Endothelial cell of umbilical vein (primary cell): Measurements from ENCODE around the gene CCDC188.

Experiments used
- CTCF ChIP-seq, 2 donors: IDR thresholded peaks; 1 replicate in 1 of 2; 2 replicates in 1 of 2; pipeline ENCODE4 v1.5.1; 2011; ENCODE audit warnings: low read length in 2 of 2, mild to moderate bottlenecking in 2 of 2, moderate library complexity in 2 of 2, control low read depth in 1 of 2, inconsistent platforms in 1 of 2, low read depth in 1 of 2; ENCODE audit not compliant: insufficient read depth in 1 of 2; ENCODE audit errors: extremely low read depth in 1 of 2
- EZH2 ChIP-seq: IDR thresholded peaks from 2 replicates; pipeline ENCODE4 v1.6.1; 2012; ENCODE audit warnings: borderline replicate concordance, low read depth, mild to moderate bottlenecking, moderate library complexity, low read length, inconsistent platforms; ENCODE audit not compliant: severe bottlenecking
- GATA2 ChIP-seq: IDR thresholded peaks from 2 replicates; pipeline ENCODE4 v1.7.0; 2011; ENCODE audit warnings: low read depth, mild to moderate bottlenecking, moderate library complexity, mixed read lengths, low read length; ENCODE audit not compliant: insufficient read length, insufficient read depth
- POLR2A ChIP-seq: IDR thresholded peaks from 2 replicates; pipeline ENCODE4 v1.6.1; 2012; ENCODE audit warnings: low read depth, mild to moderate bottlenecking, control low read depth, low read length
- POLR2AphosphoS5 ChIP-seq: IDR thresholded peaks from 2 replicates; pipeline ENCODE4 v1.6.1; 2012; ENCODE audit warnings: low read depth, mild to moderate bottlenecking, control low read depth, low read length, moderate library complexity; ENCODE audit not compliant: insufficient read depth

- TF ChIP-seq CTCF (IDR thresholded peaks at IDR 0.05; ENCODE audit: extremely low read depth in 1 of 2, insufficient read depth in 1 of 2, low read depth in 1 of 2, low read length in 2 of 2), result no peak
- TF ChIP-seq GATA2, result no peak
- no peak for TF ChIP-seq EZH2
- no peak for TF ChIP-seq POLR2AphosphoS5
- TF ChIP-seq POLR2A, result no peak
Observed at GRCh38 chr22:20197407-20198030, 46.7 kb upstream of the CCDC188 start.
